NCI-H82 treated with DMSO at 0.1 percent for 48 hours (cell line): Measurements from ENCODE around the gene TSPEAR.

ENCODE experiments used
- DNase-seq: peaks from one replicate; lab custom pipeline; 2025; ENCODE audit not compliant: unreplicated experiment; lab: John Stamatoyannopoulos, UW

The TSPEAR gene

GRCh38 chr21:44533121-44533890, 178.1 kb downstream of the TSPEAR start:
- DNase-seq = no peak

GRCh38 chr21:44532712-44533111, 178.7 kb downstream of the TSPEAR start:
- DNase-seq = no peak

- no peak for DNase-seq
These were observed 179.5 kb downstream of the TSPEAR start for GRCh38 chr21:44531606-44532564.

- no peak for DNase-seq
These were observed 180.3 kb downstream of the TSPEAR start for GRCh38 chr21:44530903-44531605.

- no peak for DNase-seq
These were observed 181.0 kb downstream of the TSPEAR start for GRCh38 chr21:44530221-44530902.

- no peak for DNase-seq
These were observed 181.8 kb downstream of the TSPEAR start for GRCh38 chr21:44529503-44530125.

- DNase-seq = no peak
These were observed 182.4 kb downstream of the TSPEAR start for GRCh38 chr21:44529011-44529421.

GRCh38 chr21:44528634-44528995, 182.8 kb downstream of the TSPEAR start:
- no peak for DNase-seq

- DNase-seq = no peak
These were observed 183.3 kb downstream of the TSPEAR start for GRCh38 chr21:44527983-44528633.

- no peak for DNase-seq
These were observed 184.0 kb downstream of the TSPEAR start for GRCh38 chr21:44527156-44527982.

- DNase-seq = no peak
These were observed 185.0 kb downstream of the TSPEAR start for GRCh38 chr21:44526096-44526997.

GRCh38 chr21:44525391-44526095, 185.8 kb downstream of the TSPEAR start:
- DNase-seq = no peak

GRCh38 chr21:44524414-44525371, 186.7 kb downstream of the TSPEAR start:
- no peak for DNase-seq

- DNase-seq = no peak
These were observed 187.6 kb downstream of the TSPEAR start for GRCh38 chr21:44523567-44524413.

GRCh38 chr21:44522753-44523204, 188.6 kb downstream of the TSPEAR start:
- DNase-seq = no peak
